Bronchial epithelial cell (primary cell): ENCODE measurements around the gene KIAA0513. TPM values are rescaled to one million over a fixed set of nuclear protein-coding genes. Genes with fewer than 3 reads are reported as not detected.

Source experiments
- DNase-seq: peaks from one replicate; pipeline ENCODE4 v3.0.0-alpha.2; 2010; ENCODE audit warnings: low read depth
- FAIRE-seq: peaks from 2 replicates; lab custom pipeline; 2011; peaks lifted over from hg19 to GRCh38; lab: Jason Lieb, UNC
- H3K27me3 ChIP-seq: 2 replicates; pipeline ENCODE4 v1.5.1; 2011; ENCODE audit warnings: low read length; ENCODE audit not compliant: control insufficient read depth, insufficient read depth
- H3K36me3 ChIP-seq: 2 replicates; pipeline ENCODE4 v1.5.1; 2011; ENCODE audit warnings: low read length; ENCODE audit not compliant: control insufficient read depth, insufficient read depth
- H3K4me3 ChIP-seq: 2 replicates; pipeline ENCODE4 v1.5.1; 2011; ENCODE audit warnings: mild to moderate bottlenecking, low read depth, low read length, control low read depth
- total RNA-seq: library from RNA; depleted of rRNA; stranded (reverse); fragments of >200 nt; gene quantifications from 2 replicates; pipeline ENCODE4 v1.2.1, GENCODE V29; 2014
- TF ChIP-seq, protein P1 (sequence below): IDR thresholded peaks from 2 replicates; pipeline ENCODE4 v1.5.1; 2011; ENCODE audit warnings: mild to moderate bottlenecking, moderate library complexity, low read length, control low read depth, inconsistent platforms; ENCODE audit not compliant: insufficient read depth, severe bottlenecking

The KIAA0513 gene
- total RNA-seq, 1 donor from 2014 or later = 7.1 TPM

DNA sequence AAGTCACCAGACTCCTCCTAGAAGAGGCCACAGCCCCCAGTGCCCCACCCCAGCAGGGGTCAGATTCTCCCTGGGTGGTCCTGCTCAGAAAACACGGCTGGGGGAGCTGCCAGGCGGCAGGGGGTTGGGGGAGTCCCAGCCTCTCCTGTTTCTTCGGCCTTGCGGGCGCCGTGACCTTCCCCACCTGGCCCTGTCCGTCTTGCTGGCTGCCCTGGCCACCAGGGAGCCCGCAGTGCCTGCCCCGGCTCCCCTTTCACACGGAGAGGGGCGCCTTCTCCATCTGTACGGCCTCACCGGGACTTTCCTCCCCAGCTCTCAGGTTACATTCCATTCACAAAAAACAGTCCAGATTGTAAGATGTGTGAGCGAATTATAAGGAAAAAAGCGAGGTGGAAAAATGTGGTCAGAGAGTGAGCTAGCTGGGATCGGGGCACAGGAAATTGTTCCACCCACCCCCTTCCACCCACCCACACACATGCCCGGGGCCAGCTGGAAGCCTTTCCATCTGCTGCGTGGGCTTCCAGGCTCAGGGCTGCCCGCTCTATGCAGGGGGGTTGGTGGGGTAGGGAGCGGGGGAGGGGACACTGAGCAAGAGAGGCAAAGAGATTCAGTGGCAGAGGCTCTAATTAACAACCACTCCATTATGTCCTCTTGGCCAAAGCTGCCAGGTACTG is 99.2 kb downstream of the KIAA0513 start:
- TF ChIP-seq, protein P1, sequence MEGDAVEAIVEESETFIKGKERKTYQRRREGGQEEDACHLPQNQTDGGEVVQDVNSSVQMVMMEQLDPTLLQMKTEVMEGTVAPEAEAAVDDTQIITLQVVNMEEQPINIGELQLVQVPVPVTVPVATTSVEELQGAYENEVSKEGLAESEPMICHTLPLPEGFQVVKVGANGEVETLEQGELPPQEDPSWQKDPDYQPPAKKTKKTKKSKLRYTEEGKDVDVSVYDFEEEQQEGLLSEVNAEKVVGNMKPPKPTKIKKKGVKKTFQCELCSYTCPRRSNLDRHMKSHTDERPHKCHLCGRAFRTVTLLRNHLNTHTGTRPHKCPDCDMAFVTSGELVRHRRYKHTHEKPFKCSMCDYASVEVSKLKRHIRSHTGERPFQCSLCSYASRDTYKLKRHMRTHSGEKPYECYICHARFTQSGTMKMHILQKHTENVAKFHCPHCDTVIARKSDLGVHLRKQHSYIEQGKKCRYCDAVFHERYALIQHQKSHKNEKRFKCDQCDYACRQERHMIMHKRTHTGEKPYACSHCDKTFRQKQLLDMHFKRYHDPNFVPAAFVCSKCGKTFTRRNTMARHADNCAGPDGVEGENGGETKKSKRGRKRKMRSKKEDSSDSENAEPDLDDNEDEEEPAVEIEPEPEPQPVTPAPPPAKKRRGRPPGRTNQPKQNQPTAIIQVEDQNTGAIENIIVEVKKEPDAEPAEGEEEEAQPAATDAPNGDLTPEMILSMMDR = no peak
- Histone ChIP-seq H3K36me3 (no peaks in the 10 kb centered on the region), H3K4me3 (no peak overlapping the region), H3K27me3 (no peaks in the 10 kb centered on the region)
- no peak for FAIRE-seq
- DNase-seq = peak; percentile 46

- H3K4me3 ChIP-seq = no peak overlapping the region
- TF ChIP-seq, protein P1 = no peak
- DNase-seq (no peak), FAIRE-seq (no peak)
- no peaks in the 10 kb centered on the region for H3K36me3 ChIP-seq
- no peaks in the 10 kb centered on the region for H3K27me3 ChIP-seq
These were observed 99.8 kb downstream of the KIAA0513 start for GRCh38 chr16:85127379-85127723.

DNA sequence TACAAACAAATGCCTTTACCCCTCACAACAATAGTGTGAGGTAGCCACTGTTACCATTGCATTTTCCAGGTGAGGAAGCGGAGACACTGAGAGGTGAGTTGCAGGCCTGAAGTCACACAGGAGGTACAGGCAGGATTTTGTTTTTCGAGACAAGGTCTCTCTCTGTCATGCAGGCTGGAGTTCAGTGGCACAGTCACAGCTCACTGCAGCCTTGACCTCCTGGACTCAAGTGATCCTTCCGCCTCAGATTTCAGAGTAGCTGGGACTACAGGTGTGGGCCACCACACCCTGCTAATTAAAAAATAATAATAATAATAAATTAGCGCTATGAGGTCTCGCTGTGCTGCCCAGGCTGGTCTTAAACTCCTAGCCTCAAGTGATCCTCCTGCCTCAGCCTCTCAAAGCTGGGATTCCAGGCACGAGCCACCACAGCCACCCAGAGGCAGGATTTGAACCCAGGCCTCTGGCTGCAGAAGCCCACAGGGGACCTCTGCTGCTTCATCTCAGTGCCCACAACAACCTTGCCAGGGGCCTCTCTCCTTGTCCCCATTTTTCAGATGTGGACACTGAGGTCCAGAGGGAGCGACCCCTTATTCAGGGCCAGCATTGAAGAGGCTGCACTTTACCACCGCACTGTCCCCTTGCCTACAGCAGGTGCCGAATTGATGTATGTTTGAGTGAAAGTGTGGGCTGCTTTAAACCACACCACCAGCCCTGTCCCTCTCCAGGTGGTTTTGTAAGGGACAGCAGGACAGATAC is 100.7 kb downstream of the KIAA0513 start:
- DNase-seq (no peak), FAIRE-seq (no peak)

GRCh38 chr16:85129876-85130704 is 102.5 kb downstream of the KIAA0513 start:
- TF ChIP-seq, protein P1 = no peak
- no peaks in the 10 kb centered on the region for H3K27me3 ChIP-seq
- H3K36me3 ChIP-seq = no peaks in the 10 kb centered on the region
- FAIRE-seq (no peak), DNase-seq (no peak)
- H3K4me3 ChIP-seq = no peak overlapping the region

More for the DNA sequence above, 100.7 kb downstream of the KIAA0513 start:
- TF ChIP-seq, protein P1 = no peak
- Histone ChIP-seq H3K4me3 (no peak overlapping the region), H3K36me3 (no peaks in the 10 kb centered on the region), H3K27me3 (no peaks in the 10 kb centered on the region)

DNA sequence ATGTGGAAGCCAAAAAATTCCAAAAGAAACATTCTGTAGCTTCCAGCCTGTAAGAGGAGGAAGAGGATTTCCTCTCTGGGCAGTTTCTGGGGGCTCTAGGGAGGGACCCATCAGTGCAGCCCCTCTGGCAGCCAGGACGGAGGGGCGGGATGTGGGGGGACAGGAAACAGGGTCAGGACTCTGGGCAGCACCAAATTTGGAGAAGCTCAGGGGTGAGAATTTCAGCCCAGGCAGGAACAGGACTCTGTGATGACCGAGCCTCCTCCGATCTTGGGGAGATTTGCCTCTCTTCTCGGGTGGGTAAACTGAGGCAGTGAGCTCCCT is 103.1 kb downstream of the KIAA0513 start:
- TF ChIP-seq, protein P1 = no peak
- Histone ChIP-seq H3K27me3 (no peaks in the 10 kb centered on the region), H3K36me3 (no peaks in the 10 kb centered on the region), H3K4me3 (no peak overlapping the region)
- no peak for DNase-seq
- no peak for FAIRE-seq
